Glutamatergic neuron (in vitro differentiated cells): ENCODE data around the gene PPP2R2B. TPM values are rescaled to one million over a fixed set of nuclear protein-coding genes. Genes with fewer than 3 reads are reported as not detected.

Experiments used
- DNase-seq: peaks from one replicate; pipeline ENCODE4 v3.0.0; 2022
- H3K27ac Mint-ChIP-seq: one replicate; pipeline ENCODE4 v1.8.0; 2020; ENCODE audit warnings: mild to moderate bottlenecking, mixed read lengths, inconsistent platforms; ENCODE audit not compliant: unreplicated experiment
- H3K27me3 Mint-ChIP-seq: one replicate; pipeline ENCODE4 v1.8.0; 2020; ENCODE audit warnings: mild to moderate bottlenecking, moderate library complexity, mixed read lengths, inconsistent platforms; ENCODE audit not compliant: unreplicated experiment
- H3K36me3 Mint-ChIP-seq: one replicate; pipeline ENCODE4 v1.8.0; 2020; ENCODE audit warnings: mild to moderate bottlenecking, mixed read lengths, inconsistent platforms; ENCODE audit not compliant: unreplicated experiment
- H3K4me1 Mint-ChIP-seq: one replicate; pipeline ENCODE4 v1.8.0; 2020; ENCODE audit warnings: mild to moderate bottlenecking, low read depth, mixed read lengths, inconsistent platforms; ENCODE audit not compliant: unreplicated experiment
- H3K4me3 Mint-ChIP-seq: one replicate; pipeline ENCODE4 v1.8.0; 2020; ENCODE audit warnings: mild to moderate bottlenecking, mixed read lengths, inconsistent platforms; ENCODE audit not compliant: unreplicated experiment
- H3K9me3 Mint-ChIP-seq: one replicate; pipeline ENCODE4 v1.8.0; 2020; ENCODE audit warnings: mild to moderate bottlenecking, moderate library complexity, mixed read lengths, inconsistent platforms; ENCODE audit not compliant: unreplicated experiment
- total RNA-seq: library from RNA; stranded (reverse); fragmentation: NEBNext Ultra II Directional; extraction: Animal tissue kit (Norgen Biotek cat#: 25700); gene quantifications from one replicate; pipeline ENCODE4 v1.2.1, GENCODE V29; 2021; ENCODE audit not compliant: unreplicated experiment
- TF ChIP-seq, protein P1 (sequence below): fragments of 200-600 bp; sonication (generic); IDR thresholded peaks from one replicate; pipeline ENCODE4 v1.5.0; 2021; ENCODE audit not compliant: partially characterized antibody, unreplicated experiment

PPP2R2B gene
- total RNA-seq, 1 donor from 2014 or later, result 11.4 TPM

DNA sequence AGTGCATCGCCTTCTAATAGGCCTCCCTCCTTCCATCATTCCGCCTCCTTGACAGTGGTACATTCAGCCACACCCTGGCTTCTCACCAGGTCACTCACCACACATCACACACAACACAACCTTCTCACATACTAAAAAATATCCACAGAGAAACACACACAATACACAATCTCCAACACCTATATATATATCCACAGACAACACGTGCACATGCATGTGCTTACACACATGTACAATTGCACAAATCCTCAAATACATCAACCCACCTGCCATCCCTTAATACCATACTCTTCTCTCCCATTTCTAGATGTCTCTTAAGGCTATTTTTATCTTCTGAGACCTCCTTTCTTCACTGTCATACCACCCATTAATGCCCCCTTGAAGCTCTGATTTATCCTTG, 57.6 kb downstream of the PPP2R2B start:
- Mint-ChIP-seq H3K27me3 (no peaks in the 10 kb centered on the region), H3K4me1 (peaks cover 8% of the 10 kb centered on the region), H3K27ac (no peak overlapping the region), H3K4me3 (no peak overlapping the region), H3K9me3 (no peaks in the 10 kb centered on the region), H3K36me3 (no peaks in the 10 kb centered on the region)
- TF ChIP-seq, protein P1, sequence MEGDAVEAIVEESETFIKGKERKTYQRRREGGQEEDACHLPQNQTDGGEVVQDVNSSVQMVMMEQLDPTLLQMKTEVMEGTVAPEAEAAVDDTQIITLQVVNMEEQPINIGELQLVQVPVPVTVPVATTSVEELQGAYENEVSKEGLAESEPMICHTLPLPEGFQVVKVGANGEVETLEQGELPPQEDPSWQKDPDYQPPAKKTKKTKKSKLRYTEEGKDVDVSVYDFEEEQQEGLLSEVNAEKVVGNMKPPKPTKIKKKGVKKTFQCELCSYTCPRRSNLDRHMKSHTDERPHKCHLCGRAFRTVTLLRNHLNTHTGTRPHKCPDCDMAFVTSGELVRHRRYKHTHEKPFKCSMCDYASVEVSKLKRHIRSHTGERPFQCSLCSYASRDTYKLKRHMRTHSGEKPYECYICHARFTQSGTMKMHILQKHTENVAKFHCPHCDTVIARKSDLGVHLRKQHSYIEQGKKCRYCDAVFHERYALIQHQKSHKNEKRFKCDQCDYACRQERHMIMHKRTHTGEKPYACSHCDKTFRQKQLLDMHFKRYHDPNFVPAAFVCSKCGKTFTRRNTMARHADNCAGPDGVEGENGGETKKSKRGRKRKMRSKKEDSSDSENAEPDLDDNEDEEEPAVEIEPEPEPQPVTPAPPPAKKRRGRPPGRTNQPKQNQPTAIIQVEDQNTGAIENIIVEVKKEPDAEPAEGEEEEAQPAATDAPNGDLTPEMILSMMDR, result no peak
- no peak for DNase-seq

DNA sequence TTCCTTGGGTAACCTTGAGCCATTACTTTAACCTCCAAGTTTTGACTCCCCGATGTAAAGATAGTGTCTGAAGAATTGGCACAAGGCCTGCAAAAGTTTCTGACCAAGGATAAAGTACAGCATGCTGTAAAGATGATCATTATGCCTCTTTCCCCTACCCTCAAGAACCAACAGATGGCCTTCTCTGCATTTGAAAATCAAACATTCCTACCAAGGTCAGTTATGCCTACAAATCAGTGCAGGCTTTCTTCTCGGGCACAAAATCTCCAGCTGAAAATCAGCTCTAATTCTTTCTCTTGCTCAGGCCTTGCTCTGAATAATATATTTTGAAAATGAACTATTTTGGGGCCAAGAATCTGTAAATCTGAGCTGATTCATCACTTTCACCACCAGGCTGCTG, 59.7 kb downstream of the PPP2R2B start:
- Mint-ChIP-seq H3K27ac (no peak overlapping the region), H3K27me3 (no peaks in the 10 kb centered on the region), H3K36me3 (no peaks in the 10 kb centered on the region), H3K4me3 (no peak overlapping the region), H3K9me3 (no peaks in the 10 kb centered on the region), H3K4me1 (peaks cover 5% of the 10 kb centered on the region)
- no peak for DNase-seq
- TF ChIP-seq, protein P1, result no peak

DNA sequence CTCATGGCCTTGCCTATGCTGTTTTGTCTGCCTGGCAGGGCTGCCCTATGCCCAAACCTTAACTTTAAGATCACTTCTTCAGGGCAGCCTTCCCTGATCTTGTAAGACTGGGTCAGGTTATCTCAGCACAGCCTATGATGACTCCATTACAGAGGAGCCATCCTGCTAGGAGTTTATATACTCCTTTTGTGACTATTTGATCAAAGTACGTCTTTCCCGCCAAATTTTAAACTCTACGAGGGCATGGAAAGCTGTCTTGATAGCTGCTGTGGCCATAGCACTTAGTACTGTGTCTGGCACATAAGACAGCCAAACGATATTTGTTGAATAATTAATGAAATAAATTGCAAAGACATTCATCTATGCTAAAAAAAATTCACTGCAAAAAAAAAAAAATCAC, 60.6 kb downstream of the PPP2R2B start:
- TF ChIP-seq, protein P1, result no peak

DNA sequence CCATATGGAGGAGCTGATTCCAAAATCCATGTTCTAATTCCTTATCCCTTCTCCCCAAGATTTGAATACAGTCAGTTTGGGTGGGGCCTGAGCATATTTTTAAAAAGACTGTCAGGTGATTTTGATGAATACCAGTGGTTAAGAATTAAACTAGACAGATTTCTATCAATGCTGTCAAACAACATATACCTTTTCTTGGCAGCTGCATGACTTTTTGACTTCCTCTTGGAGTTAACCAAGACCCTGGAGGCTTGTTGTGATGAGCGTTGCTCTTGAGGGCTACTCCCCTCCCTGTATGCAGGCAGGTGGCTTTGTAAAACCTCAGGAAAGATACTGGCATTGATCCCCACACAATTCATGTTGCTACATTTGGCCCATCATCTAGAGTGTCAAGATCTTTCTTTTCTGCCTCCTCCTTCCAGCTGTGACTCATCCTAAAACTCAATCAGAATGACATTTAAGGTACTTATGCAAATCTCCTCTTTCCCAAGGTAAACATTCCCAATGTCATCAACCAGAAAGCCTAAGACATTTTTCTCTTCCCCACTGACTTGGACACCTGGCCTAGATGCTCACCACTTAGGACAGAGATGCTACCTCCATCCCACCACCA, 61.7 kb downstream of the PPP2R2B start:
- TF ChIP-seq, protein P1, result no peak
- Mint-ChIP-seq H3K27me3 (no peaks in the 10 kb centered on the region), H3K36me3 (no peaks in the 10 kb centered on the region), H3K9me3 (no peaks in the 10 kb centered on the region), H3K4me1 (peaks cover 8% of the 10 kb centered on the region), H3K27ac (no peak overlapping the region), H3K4me3 (no peak overlapping the region)
- DNase-seq, result no peak

More for the DNA sequence above, 60.6 kb downstream of the PPP2R2B start:
- Mint-ChIP-seq H3K4me1 (peaks cover 8% of the 10 kb centered on the region), H3K36me3 (no peaks in the 10 kb centered on the region), H3K27me3 (no peaks in the 10 kb centered on the region), H3K9me3 (no peaks in the 10 kb centered on the region), H3K27ac (no peak overlapping the region), H3K4me3 (no peak overlapping the region)
- no peak for DNase-seq

DNA sequence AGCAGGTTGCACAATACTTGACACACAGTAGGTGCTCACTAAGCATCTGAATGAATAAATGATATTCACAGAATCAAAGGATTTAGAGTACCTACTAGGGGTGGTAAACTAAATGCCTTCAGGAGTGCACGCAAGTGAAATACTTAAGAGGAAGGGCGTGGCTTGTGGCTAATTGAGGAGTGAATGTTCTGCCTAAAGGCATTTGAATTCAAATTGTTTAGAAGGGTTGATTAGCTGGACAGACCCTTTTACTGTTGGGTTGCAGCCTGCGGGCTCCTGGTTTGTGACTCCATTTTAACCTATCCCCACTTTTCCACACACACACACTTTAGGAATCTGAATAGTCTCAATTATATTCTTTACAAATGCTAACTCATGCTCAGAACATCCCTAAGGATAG, 63.1 kb downstream of the PPP2R2B start:
- no peaks in the 10 kb centered on the region for H3K36me3 Mint-ChIP-seq
- peaks cover 8% of the 10 kb centered on the region for H3K4me1 Mint-ChIP-seq
- TF ChIP-seq, protein P1, result no peak
- no peak for DNase-seq
- H3K9me3 Mint-ChIP-seq, result no peaks in the 10 kb centered on the region
- no peaks in the 10 kb centered on the region for H3K27me3 Mint-ChIP-seq
- H3K4me3 Mint-ChIP-seq, result no peak overlapping the region
- H3K27ac Mint-ChIP-seq, result no peak overlapping the region
